ENCODE measurements around the gene CCNY.

- no peak for TF ChIP-seq EZH2 (IDR thresholded peaks at IDR 0.05)
- TF ChIP-seq, protein P1, sequence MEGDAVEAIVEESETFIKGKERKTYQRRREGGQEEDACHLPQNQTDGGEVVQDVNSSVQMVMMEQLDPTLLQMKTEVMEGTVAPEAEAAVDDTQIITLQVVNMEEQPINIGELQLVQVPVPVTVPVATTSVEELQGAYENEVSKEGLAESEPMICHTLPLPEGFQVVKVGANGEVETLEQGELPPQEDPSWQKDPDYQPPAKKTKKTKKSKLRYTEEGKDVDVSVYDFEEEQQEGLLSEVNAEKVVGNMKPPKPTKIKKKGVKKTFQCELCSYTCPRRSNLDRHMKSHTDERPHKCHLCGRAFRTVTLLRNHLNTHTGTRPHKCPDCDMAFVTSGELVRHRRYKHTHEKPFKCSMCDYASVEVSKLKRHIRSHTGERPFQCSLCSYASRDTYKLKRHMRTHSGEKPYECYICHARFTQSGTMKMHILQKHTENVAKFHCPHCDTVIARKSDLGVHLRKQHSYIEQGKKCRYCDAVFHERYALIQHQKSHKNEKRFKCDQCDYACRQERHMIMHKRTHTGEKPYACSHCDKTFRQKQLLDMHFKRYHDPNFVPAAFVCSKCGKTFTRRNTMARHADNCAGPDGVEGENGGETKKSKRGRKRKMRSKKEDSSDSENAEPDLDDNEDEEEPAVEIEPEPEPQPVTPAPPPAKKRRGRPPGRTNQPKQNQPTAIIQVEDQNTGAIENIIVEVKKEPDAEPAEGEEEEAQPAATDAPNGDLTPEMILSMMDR (IDR thresholded peaks at IDR 0.05 in 2 of 3, conservative IDR thresholded peaks at IDR 0.05 in 1 of 3; ENCODE audit: borderline replicate concordance in 1 of 3, insufficient read depth in 1 of 3, low read depth in 2 of 3, low read length in 2 of 3), result no peak
- TF ChIP-seq ATF3 (IDR thresholded peaks at IDR 0.05), result no peak
- TF ChIP-seq, protein P2, sequence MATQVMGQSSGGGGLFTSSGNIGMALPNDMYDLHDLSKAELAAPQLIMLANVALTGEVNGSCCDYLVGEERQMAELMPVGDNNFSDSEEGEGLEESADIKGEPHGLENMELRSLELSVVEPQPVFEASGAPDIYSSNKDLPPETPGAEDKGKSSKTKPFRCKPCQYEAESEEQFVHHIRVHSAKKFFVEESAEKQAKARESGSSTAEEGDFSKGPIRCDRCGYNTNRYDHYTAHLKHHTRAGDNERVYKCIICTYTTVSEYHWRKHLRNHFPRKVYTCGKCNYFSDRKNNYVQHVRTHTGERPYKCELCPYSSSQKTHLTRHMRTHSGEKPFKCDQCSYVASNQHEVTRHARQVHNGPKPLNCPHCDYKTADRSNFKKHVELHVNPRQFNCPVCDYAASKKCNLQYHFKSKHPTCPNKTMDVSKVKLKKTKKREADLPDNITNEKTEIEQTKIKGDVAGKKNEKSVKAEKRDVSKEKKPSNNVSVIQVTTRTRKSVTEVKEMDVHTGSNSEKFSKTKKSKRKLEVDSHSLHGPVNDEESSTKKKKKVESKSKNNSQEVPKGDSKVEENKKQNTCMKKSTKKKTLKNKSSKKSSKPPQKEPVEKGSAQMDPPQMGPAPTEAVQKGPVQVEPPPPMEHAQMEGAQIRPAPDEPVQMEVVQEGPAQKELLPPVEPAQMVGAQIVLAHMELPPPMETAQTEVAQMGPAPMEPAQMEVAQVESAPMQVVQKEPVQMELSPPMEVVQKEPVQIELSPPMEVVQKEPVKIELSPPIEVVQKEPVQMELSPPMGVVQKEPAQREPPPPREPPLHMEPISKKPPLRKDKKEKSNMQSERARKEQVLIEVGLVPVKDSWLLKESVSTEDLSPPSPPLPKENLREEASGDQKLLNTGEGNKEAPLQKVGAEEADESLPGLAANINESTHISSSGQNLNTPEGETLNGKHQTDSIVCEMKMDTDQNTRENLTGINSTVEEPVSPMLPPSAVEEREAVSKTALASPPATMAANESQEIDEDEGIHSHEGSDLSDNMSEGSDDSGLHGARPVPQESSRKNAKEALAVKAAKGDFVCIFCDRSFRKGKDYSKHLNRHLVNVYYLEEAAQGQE (IDR thresholded peaks at IDR 0.05; ENCODE audit: low read depth), result no peak
- no peak for TF ChIP-seq POLR2A (IDR thresholded peaks at IDR 0.05; ENCODE audit: borderline replicate concordance, extremely low read depth, insufficient read depth, insufficient read length)
- TF ChIP-seq MAX (IDR thresholded peaks at IDR 0.05), result no peak
These were observed 206.0 kb downstream of the CCNY start for GRCh38 chr10:35542303-35542702.

All from HCT116 (cell line).